Hepatocyte (in vitro differentiated cells): Measurements from ENCODE around the gene KRTAP4-16. TPM values are rescaled to one million over a fixed set of nuclear protein-coding genes. Genes with fewer than 3 reads are reported as not detected.

Source experiments
- DNase-seq: peaks from one replicate; pipeline ENCODE4 v3.0.0-alpha.2; 2016; ENCODE audit warnings: low spot score
- H2AFZ ChIP-seq: fragments of 200-600 bp; sonication (generic); 2 replicates; pipeline ENCODE4 v1.6.0; 2016; ENCODE audit warnings: antibody characterized with exemption, mild to moderate bottlenecking
- H3K27ac ChIP-seq: fragments of 200-600 bp; sonication (generic); 2 replicates; pipeline ENCODE4 v1.5.1; 2016; ENCODE audit warnings: mild to moderate bottlenecking
- H3K27me3 ChIP-seq: fragments of 200-600 bp; sonication (generic); 2 replicates; pipeline ENCODE4 v1.6.1; 2016
- H3K36me3 ChIP-seq: fragments of 200-600 bp; sonication (generic); replicated peaks from 2 replicates; pipeline ENCODE4 v1.5.1; 2016; ENCODE audit warnings: low read depth; ENCODE audit not compliant: insufficient read depth
- H3K4me1 ChIP-seq: fragments of 200-600 bp; sonication (generic); 2 replicates; pipeline ENCODE4 v1.5.1; 2016; ENCODE audit warnings: mild to moderate bottlenecking, moderate library complexity; ENCODE audit not compliant: insufficient read depth
- H3K4me2 ChIP-seq: fragments of 200-600 bp; sonication (generic); 2 replicates; pipeline ENCODE4 v1.6.0; 2016
- H3K4me3 ChIP-seq: fragments of 200-600 bp; sonication (generic); 2 replicates; pipeline ENCODE4 v1.5.1; 2016; ENCODE audit warnings: mild to moderate bottlenecking
- H3K79me2 ChIP-seq: fragments of 200-600 bp; sonication (generic); 2 replicates; pipeline ENCODE4 v1.6.0; 2017; ENCODE audit warnings: mild to moderate bottlenecking
- H3K9me2 ChIP-seq: fragments of 200-600 bp; sonication (generic); replicated peaks from 2 replicates; pipeline ENCODE4 v1.6.0; 2017; ENCODE audit warnings: mild to moderate bottlenecking; ENCODE audit not compliant: insufficient read depth
- H3K9me3 ChIP-seq: fragments of 200-600 bp; sonication (generic); 2 replicates; pipeline ENCODE4 v1.5.1; 2016; ENCODE audit warnings: low read depth, mild to moderate bottlenecking
- H4K20me1 ChIP-seq: fragments of 200-600 bp; sonication (generic); 2 replicates; pipeline ENCODE4 v1.6.0; 2016; ENCODE audit warnings: mild to moderate bottlenecking; ENCODE audit not compliant: insufficient read depth, poor library complexity, severe bottlenecking
- CTCF ChIP-seq: fragments of 200-600 bp; sonication (generic); IDR thresholded peaks from 2 replicates; pipeline ENCODE4 v1.5.1; 2016; ENCODE audit warnings: antibody characterized with exemption, mild to moderate bottlenecking; ENCODE audit not compliant: poor library complexity
- EZH2 ChIP-seq: fragments of 200-600 bp; sonication (generic); IDR thresholded peaks from 2 replicates; pipeline ENCODE4 v1.6.1; 2016; ENCODE audit warnings: antibody characterized with exemption, mild to moderate bottlenecking, borderline replicate concordance
- EZH2phosphoT487 ChIP-seq: fragments of 200-600 bp; sonication (generic); IDR thresholded peaks from one replicate; pipeline ENCODE4 v1.6.1; 2018; ENCODE audit warnings: antibody characterized with exemption, mild to moderate bottlenecking, low read depth, moderate library complexity; ENCODE audit not compliant: unreplicated experiment, severe bottlenecking
- WGBS: methylation state at CpG from one replicate; pipeline ENCODE4 v1.1.6; 2016; ENCODE audit warnings: low lambda C conversion rate; ENCODE audit errors: missing lambda C conversion rate; 5-methylcytosine and 5-hydroxymethylcytosine counted together
- polyA plus RNA-seq: library from polyadenylated mRNA; unstranded; fragments of >200 nt; fragmentation: Nextera tagmentation; extraction: Ambion mirVana; gene quantifications from 2 replicates; pipeline ENCODE4 v1.2.1, GENCODE V29; 2016
- total RNA-seq: library from RNA; depleted of rRNA; stranded (reverse); fragments of >200 nt; gene quantifications from 2 replicates; pipeline ENCODE4 v1.2.3, GENCODE V29; 2014

The KRTAP4-16 gene
- total RNA-seq = not detected in 2 replicates
- polyA plus RNA-seq = not detected in 2 replicates

- no peak within 1 kb of the TSS for H3K27ac ChIP-seq
- H3K4me3 ChIP-seq = no peak within 1 kb of the TSS
- H2AFZ ChIP-seq = no peak within 1 kb of the TSS
- TF ChIP-seq EZH2phosphoT487 (no peak), CTCF (no peak), EZH2 (no peak)
- WGBS = 79% methylated on average over 5 of the region's 10 CpGs
- no peaks in the 10 kb centered on the region for H3K79me2 ChIP-seq
- no peaks in the 10 kb centered on the region for H3K36me3 ChIP-seq
- no peaks in the 10 kb centered on the region for H3K27me3 ChIP-seq
- no peak for DNase-seq
- H3K4me1 ChIP-seq = no peaks in the 10 kb centered on the region
- H3K9me2 ChIP-seq = no peaks in the 10 kb centered on the region
- no peaks in the 10 kb centered on the region for H3K9me3 ChIP-seq
- H3K4me2 ChIP-seq = no peak within 1 kb of the TSS
- no peaks in the 10 kb centered on the region for H4K20me1 ChIP-seq
These were observed at the start of gene KRTAP4-16 for GRCh38 chr17:41101586-41102259. Gene KRTAP4-16, minus strand, starts transcription at chr17:41102209. Its CDS starts 0 bp downstream, at chr17:41102209.

GRCh38 chr17:41151525-41151924 lies 49.5 kb upstream of the KRTAP4-16 start:
- Histone ChIP-seq H3K27ac (no peak overlapping the region), H3K9me2 (no peaks in the 10 kb centered on the region), H3K36me3 (no peaks in the 10 kb centered on the region), H3K4me2 (no peak overlapping the region), H3K9me3 (no peaks in the 10 kb centered on the region), H3K79me2 (no peaks in the 10 kb centered on the region), H3K4me1 (peaks cover 7% of the 10 kb centered on the region), H3K4me3 (no peak overlapping the region), H2AFZ (no peak overlapping the region), H3K27me3 (peaks cover 2% of the 10 kb centered on the region), H4K20me1 (no peaks in the 10 kb centered on the region)
- no peak for DNase-seq
- 92% methylated on average over 2 of the region's 2 CpGs for WGBS
- TF ChIP-seq EZH2 (no peak), CTCF (no peak), EZH2phosphoT487 (no peak)

GRCh38 chr17:41150026-41150425 lies 48.0 kb upstream of the KRTAP4-16 start:
- Histone ChIP-seq H2AFZ (no peak overlapping the region), H4K20me1 (no peaks in the 10 kb centered on the region), H3K79me2 (no peaks in the 10 kb centered on the region), H3K27me3 (peaks cover 2% of the 10 kb centered on the region), H3K4me1 (peaks cover 7% of the 10 kb centered on the region), H3K9me2 (no peaks in the 10 kb centered on the region), H3K4me2 (no peak overlapping the region), H3K4me3 (no peak overlapping the region), H3K36me3 (no peaks in the 10 kb centered on the region), H3K27ac (no peak overlapping the region), H3K9me3 (no peaks in the 10 kb centered on the region)
- no peak for DNase-seq
- WGBS = 87% methylated on average over 4 of the region's 4 CpGs
- TF ChIP-seq CTCF (no peak), EZH2phosphoT487 (no peak), EZH2 (no peak)
